K562 (cell line): ENCODE measurements around the gene SCN4A. TPM values are rescaled to one million over a fixed set of nuclear protein-coding genes. Genes with fewer than 3 reads are reported as not detected.
"Not testable (repeated sequence)": the region's sequence is repeated elsewhere in the genome, so short reads cannot be mapped to it uniquely, and the experiment has no call there.

Source experiments
- ATAC-seq: fragments of 200-7000 bp; cut with Tn5 transposase; 3 replicates; pipeline ENCODE4 v1.9.1; 2020; ENCODE audit warnings: moderate library complexity
- BruUV-seq: library from RNA; stranded (reverse); fragments of 400-500 nt; replicated peaks from 2 replicates; lab custom pipeline; 2021; lab: Mats Ljungman, UMichigan
- CTCF ChIA-PET: fragments of 300-600 bp; formaldehyde crosslinking; extraction: SDS; loops from one replicate; lab custom pipeline; 2021; ENCODE audit warnings: low intra/inter-chr PET ratio; lab: Yijun Ruan, JAX
- POLR2A ChIA-PET: fragments of 300-600, 350-650 bp; sonication (Branson Sonifier 250); formaldehyde crosslinking; extraction: SDS; loops from one replicate; lab custom pipeline; 2021; ENCODE audit warnings: antibody characterized with exemption, inconsistent platforms; lab: Yijun Ruan, JAX
- DNase-seq, 4 experiments: peaks; one replicate each; pipeline versions ENCODE4 v3.0.0 to v3.0.0-alpha.2; 2011 to 2018; ENCODE audit warnings: low spot score in 3 of 4, mixed read lengths in 3 of 4; ENCODE audit errors: extremely low read depth in 1 of 4
- FAIRE-seq: peaks from 2 replicates; lab custom pipeline; 2011; peaks lifted over from hg19 to GRCh38; lab: Jason Lieb, UNC
- H2AFZ ChIP-seq: 2 replicates; pipeline ENCODE4 v1.6.0; 2011; ENCODE audit warnings: low read depth, low read length, control low read depth, inconsistent platforms
- H3K27ac ChIP-seq: fragments of 200-600 bp; 3 replicates; pipeline ENCODE4 v1.8.0; 2011; ENCODE audit warnings: low read depth, mild to moderate bottlenecking, control low read depth, inconsistent platforms, low read length, moderate library complexity, mixed read lengths; ENCODE audit errors: extremely low read depth
- H3K27me3 ChIP-seq, 2 experiments: fragments of 300-600 bp in 1 of 2; 2 replicates in 1 of 2; 3 replicates in 1 of 2; pipeline versions ENCODE4 v1.6.0 to v1.8.0; 2011; ENCODE audit warnings: inconsistent platforms in 2 of 2, low read length in 2 of 2, mild to moderate bottlenecking in 1 of 2, mixed read lengths in 1 of 2, moderate library complexity in 1 of 2; ENCODE audit not compliant: control insufficient read depth in 2 of 2, insufficient read depth in 2 of 2
- H3K36me3 ChIP-seq: fragments of 300-600 bp; 3 replicates; pipeline ENCODE4 v1.8.0; 2011; ENCODE audit warnings: mild to moderate bottlenecking, low read length, inconsistent platforms; ENCODE audit not compliant: control insufficient read depth, insufficient read depth
- H3K4me1 ChIP-seq, 2 experiments: fragments of 200-600 bp in 1 of 2; replicated peaks in 1 of 2; 2 replicates in 1 of 2; 3 replicates in 1 of 2; pipeline versions ENCODE4 v1.5.1 to v1.8.0; 2011; ENCODE audit warnings: inconsistent platforms in 2 of 2, low read length in 2 of 2, mild to moderate bottlenecking in 1 of 2, mixed read lengths in 1 of 2, moderate library complexity in 1 of 2; ENCODE audit not compliant: control insufficient read depth in 2 of 2, insufficient read depth in 2 of 2
- H3K4me2 ChIP-seq: 2 replicates; pipeline ENCODE4 v1.6.1; 2011; ENCODE audit warnings: low read length, control low read depth, inconsistent platforms, mixed read lengths; ENCODE audit not compliant: insufficient read depth
- H3K4me3 ChIP-seq: fragments of 200-600 bp; sonication (generic), shearing (Covaris generic); 2 replicates; pipeline ENCODE4 v1.5.1; 2016; ENCODE audit warnings: control low read depth, inconsistent platforms
- H3K79me2 ChIP-seq: fragments of 200-600 bp; 3 replicates; pipeline ENCODE4 v1.8.0; 2011; ENCODE audit warnings: low read length, inconsistent platforms; ENCODE audit not compliant: control insufficient read depth, insufficient read depth
- H3K9ac ChIP-seq, 2 experiments: 2 replicates each; pipeline versions ENCODE4 v1.6.0 to v1.6.1; 2011; ENCODE audit warnings: low read depth in 2 of 2, low read length in 2 of 2, control low read depth in 1 of 2, inconsistent platforms in 1 of 2, mild to moderate bottlenecking in 1 of 2, mixed read lengths in 1 of 2; ENCODE audit not compliant: insufficient read depth in 1 of 2
- H3K9me1 ChIP-seq: one replicate; pipeline ENCODE4 v1.6.0; 2011; ENCODE audit warnings: inconsistent platforms, mild to moderate bottlenecking, low read length, moderate library complexity; ENCODE audit not compliant: control insufficient read depth, insufficient read depth
- H3K9me3 ChIP-seq: replicated peaks from 2 replicates; pipeline ENCODE4 v1.5.1; 2011; ENCODE audit warnings: low read depth, low read length, inconsistent platforms; ENCODE audit not compliant: control insufficient read depth, insufficient read depth
- H4K20me1 ChIP-seq: replicated peaks from 2 replicates; pipeline ENCODE4 v1.6.1; 2011; ENCODE audit warnings: low read length, inconsistent platforms, mixed read lengths; ENCODE audit not compliant: control insufficient read depth, insufficient read depth
- DMBX1 ChIP-seq: fragments of 250-450 bp; sonication (Bioruptor Pico); IDR thresholded peaks from 2 replicates; pipeline ENCODE4 v1.8.0; 2022; ENCODE audit warnings: inconsistent platforms, mild to moderate bottlenecking, moderate library complexity, borderline replicate concordance
- HMGXB4 ChIP-seq: sonication (generic); formaldehyde crosslinking; IDR thresholded peaks from 2 replicates; pipeline ENCODE4 v1.8.1; 2023; ENCODE audit warnings: mild to moderate bottlenecking, missing genetic modification reagents
- NR1H2 ChIP-seq: sonication (generic); formaldehyde crosslinking; IDR thresholded peaks from 2 replicates; pipeline ENCODE4 v1.4.0; 2020; ENCODE audit warnings: mild to moderate bottlenecking, missing genetic modification reagents
- SMARCC2 ChIP-seq: fragments of 450-650 bp; IDR thresholded peaks from 2 replicates; pipeline ENCODE4 v1.6.1; 2017; ENCODE audit warnings: antibody characterized with exemption, moderate library complexity, mild to moderate bottlenecking, low read depth
- ZFX ChIP-seq: sonication (generic); formaldehyde crosslinking; IDR thresholded peaks from 2 replicates; pipeline ENCODE4 v1.8.0; 2022; ENCODE audit warnings: mild to moderate bottlenecking, missing genetic modification reagents, moderate library complexity
- ZNF639 ChIP-seq, 2 experiments: fragments of 200-800 bp in 1 of 2; sonication (Bioruptor generic) in 1 of 2; sonication (generic) in 1 of 2; formaldehyde crosslinking in 1 of 2; IDR thresholded peaks in 1 of 2; conservative IDR thresholded peaks in 1 of 2; 2 replicates each; pipeline versions ENCODE4 v1.5.0 to v1.6.1; 2016 to 2020; ENCODE audit warnings: missing compliant biosample characterization in 1 of 2, missing genetic modification characterization in 1 of 2, missing genetic modification reagents in 1 of 2
- ZNF644 ChIP-seq: fragments of 200-800 bp; sonication (Bioruptor generic); IDR thresholded peaks from 2 replicates; pipeline ENCODE4 v1.6.1; 2016; ENCODE audit warnings: low read depth, missing genetic modification characterization, missing compliant biosample characterization
- WGBS: fragments of 100-300 bp; shearing (Covaris generic); methylation state at CpG from one replicate; pipeline ENCODE4 v1.1.6; 2016; ENCODE audit warnings: low coverage, mixed read lengths; ENCODE audit not compliant: insufficient coverage; ENCODE audit errors: missing lambda C conversion rate; 5-methylcytosine and 5-hydroxymethylcytosine counted together
- in situ Hi-C: fragments of 300-500 bp; cut with MboI; formaldehyde crosslinking; loops from 4 replicates; pipeline ENCODE4 v1.15.0; 2018; ENCODE audit warnings: inconsistent platforms, mixed read lengths
- intact Hi-C: fragments of 100-400 bp; cut with micrococcal nuclease; formaldehyde crosslinking; loops from 2 replicates; pipeline ENCODE4 v1.14.2; 2022
- polyA plus RNA-seq, 8 experiments: library from polyadenylated mRNA; depleted of rRNA in 4 of 8; stranded (reverse) in 5 of 8; unstranded in 3 of 8; fragments of >200 nt; fragmentation: Nextera tagmentation in 2 of 8; fragmentation: Illumina TruSeq in 1 of 8; extraction: Ambion mirVana in 2 of 8; extraction: Trizol in 1 of 8; gene quantifications; 2 replicates each; pipeline versions ENCODE4 v1.2.1 to v1.2.3, GENCODE V29; 2011 to 2014; ENCODE audit warnings: inconsistent platforms in 1 of 8, missing spikeins in 1 of 8
- total RNA-seq, 7 experiments: library from RNA; depleted of rRNA in 6 of 7; stranded (reverse); fragments of >200 nt in 6 of 7; fragmentation: Illumina TruSeq in 2 of 7; extraction: Trizol in 2 of 7; gene quantifications; 2 replicates each; pipeline versions ENCODE4 v1.2.1 to v1.2.3, GENCODE V29; 2011 to 2021; ENCODE audit warnings: low replicate concordance in 1 of 7
- TF ChIP-seq, protein P1 (sequence below): fragments of 450-650 bp; IDR thresholded peaks from 2 replicates; pipeline ENCODE4 v1.6.1; 2016; ENCODE audit warnings: low read depth

SCN4A gene
- total and polyA plus RNA-seq, 9 of the 15 experiments (the other 6 are each of a cell fraction or from before 2014, with no cell fraction given), result 0.29 to 2.6 (median 1.4) TPM

- peak overlapping the region; percentile 83 to 93 for H3K9ac ChIP-seq
- CTCF ChIA-PET, H3K27me3 ChIP-seq, H4K20me1 ChIP-seq, H3K9me1 ChIP-seq, H3K9me3 ChIP-seq, in situ Hi-C loops, BruUV-seq, H3K4me3 ChIP-seq, intact Hi-C loops: not testable (repeated sequence)
- peak overlapping the region; percentile 91 for H2AFZ ChIP-seq
- H3K27ac ChIP-seq, result peak overlapping the region; percentile 58
- WGBS, result 32% methylated on average over 5 of the region's 5 CpGs
- H3K79me2 ChIP-seq, result peaks cover 22% of the 10 kb centered on the region
- DNase-seq, result peak in 2 of 4 experiments; percentile 49 to 75
- POLR2A ChIA-PET, result interaction anchor here (0.6 to 3.6 kb wide), 8 partner anchors 9 to 32 kb away, joined by 3 to 24 read pairs (median 4); partner anchors contain the start of gene PRR29
- H3K4me1 ChIP-seq, result peaks cover 19 to 48% of the 10 kb centered on the region in 2 experiments
- peaks cover 31% of the 10 kb centered on the region for H3K36me3 ChIP-seq
- ATAC-seq, result peak; percentile 26
- peak; percentile 35 for FAIRE-seq
- peak overlapping the region; percentile 87 for H3K4me2 ChIP-seq
- TF ChIP-seq SMARCC2 (0 out of 2 replicates have a peak, but pooled peaks have one; percentile 6), DMBX1 (CRISPR knock-in tag) (peak; percentile 26; the same call in 1 of the 2 replicates), ZFX (CRISPR knock-in tag) (peak; percentile 57), HMGXB4 (CRISPR knock-in tag) (0 out of 2 replicates have a peak, but pooled peaks have one; percentile 49), ZNF644 (peak; percentile 67; the same call in 1 of the 2 replicates), ZNF639 (CRISPR knock-in tag; conservative IDR thresholded peaks at IDR 0.05 in 1 of 2, IDR thresholded peaks at IDR 0.05 in 1 of 2) (peak in 1 of 2 experiments; percentile 54; a peak in 1 of 4 replicates), NR1H2 (CRISPR knock-in tag) (0 out of 2 replicates have a peak, but pooled peaks have one; percentile 39)
- TF ChIP-seq, protein P1, sequence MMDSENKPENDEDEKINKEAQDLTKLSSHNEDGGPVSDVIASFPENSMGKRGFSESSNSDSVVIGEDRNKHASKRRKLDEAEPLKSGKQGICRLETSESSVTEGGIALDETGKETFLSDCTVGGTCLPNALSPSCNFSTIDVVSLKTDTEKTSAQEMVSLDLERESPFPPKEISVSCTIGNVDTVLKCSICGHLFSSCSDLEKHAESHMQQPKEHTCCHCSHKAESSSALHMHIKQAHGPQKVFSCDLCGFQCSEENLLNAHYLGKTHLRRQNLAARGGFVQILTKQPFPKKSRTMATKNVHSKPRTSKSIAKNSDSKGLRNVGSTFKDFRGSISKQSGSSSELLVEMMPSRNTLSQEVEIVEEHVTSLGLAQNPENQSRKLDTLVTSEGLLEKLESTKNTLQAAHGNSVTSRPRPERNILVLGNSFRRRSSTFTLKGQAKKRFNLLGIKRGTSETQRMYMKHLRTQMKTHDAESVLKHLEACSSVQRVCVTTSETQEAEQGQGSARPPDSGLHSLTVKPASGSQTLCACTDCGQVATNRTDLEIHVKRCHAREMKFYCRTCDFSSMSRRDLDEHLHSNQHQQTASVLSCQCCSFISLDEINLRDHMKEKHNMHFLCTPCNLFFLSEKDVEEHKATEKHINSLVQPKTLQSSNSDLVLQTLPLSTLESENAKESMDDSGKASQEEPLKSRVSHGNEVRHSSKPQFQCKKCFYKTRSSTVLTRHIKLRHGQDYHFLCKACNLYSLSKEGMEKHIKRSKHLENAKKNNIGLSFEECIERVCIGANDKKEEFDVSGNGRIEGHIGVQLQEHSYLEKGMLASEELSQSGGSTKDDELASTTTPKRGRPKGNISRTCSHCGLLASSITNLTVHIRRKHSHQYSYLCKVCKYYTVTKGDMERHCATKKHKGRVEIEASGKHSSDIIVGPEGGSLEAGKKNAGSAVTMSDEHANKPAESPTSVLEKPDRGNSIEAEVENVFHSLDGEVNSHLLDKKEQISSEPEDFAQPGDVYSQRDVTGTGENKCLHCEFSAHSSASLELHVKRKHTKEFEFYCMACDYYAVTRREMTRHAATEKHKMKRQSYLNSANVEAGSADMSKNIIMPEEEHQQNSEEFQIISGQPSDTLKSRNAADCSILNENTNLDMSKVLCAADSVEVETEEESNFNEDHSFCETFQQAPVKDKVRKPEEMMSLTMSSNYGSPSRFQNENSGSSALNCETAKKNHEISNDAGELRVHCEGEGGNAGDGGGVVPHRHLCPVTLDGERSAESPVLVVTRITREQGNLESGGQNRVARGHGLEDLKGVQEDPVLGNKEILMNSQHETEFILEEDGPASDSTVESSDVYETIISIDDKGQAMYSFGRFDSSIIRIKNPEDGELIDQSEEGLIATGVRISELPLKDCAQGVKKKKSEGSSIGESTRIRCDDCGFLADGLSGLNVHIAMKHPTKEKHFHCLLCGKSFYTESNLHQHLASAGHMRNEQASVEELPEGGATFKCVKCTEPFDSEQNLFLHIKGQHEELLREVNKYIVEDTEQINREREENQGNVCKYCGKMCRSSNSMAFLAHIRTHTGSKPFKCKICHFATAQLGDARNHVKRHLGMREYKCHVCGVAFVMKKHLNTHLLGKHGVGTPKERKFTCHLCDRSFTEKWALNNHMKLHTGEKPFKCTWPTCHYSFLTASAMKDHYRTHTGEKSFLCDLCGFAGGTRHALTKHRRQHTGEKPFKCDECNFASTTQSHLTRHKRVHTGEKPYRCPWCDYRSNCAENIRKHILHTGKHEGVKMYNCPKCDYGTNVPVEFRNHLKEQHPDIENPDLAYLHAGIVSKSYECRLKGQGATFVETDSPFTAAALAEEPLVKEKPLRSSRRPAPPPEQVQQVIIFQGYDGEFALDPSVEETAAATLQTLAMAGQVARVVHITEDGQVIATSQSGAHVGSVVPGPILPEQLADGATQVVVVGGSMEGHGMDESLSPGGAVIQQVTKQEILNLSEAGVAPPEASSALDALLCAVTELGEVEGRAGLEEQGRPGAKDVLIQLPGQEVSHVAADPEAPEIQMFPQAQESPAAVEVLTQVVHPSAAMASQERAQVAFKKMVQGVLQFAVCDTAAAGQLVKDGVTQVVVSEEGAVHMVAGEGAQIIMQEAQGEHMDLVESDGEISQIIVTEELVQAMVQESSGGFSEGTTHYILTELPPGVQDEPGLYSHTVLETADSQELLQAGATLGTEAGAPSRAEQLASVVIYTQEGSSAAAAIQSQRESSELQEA, result peak; percentile 84
Measured at GRCh38 chr17:64007089-64007837, 34.5 kb upstream of the SCN4A start.
